Stimulated activated CD8-positive, alpha-beta memory T cell treated with anti-CD3 and anti-CD28 coated beads, Interleukin-4, amount 100 ng/mL, for 1 hour (primary cell): Measurements from ENCODE around the gene DES.

ENCODE experiments used
- DNase-seq, 2 donors: peaks; one replicate each; pipeline ENCODE4 v3.0.0-alpha.2; 2020; ENCODE audit warnings: low read depth in 2 of 2, low spot score in 1 of 2

The DES gene

DNA sequence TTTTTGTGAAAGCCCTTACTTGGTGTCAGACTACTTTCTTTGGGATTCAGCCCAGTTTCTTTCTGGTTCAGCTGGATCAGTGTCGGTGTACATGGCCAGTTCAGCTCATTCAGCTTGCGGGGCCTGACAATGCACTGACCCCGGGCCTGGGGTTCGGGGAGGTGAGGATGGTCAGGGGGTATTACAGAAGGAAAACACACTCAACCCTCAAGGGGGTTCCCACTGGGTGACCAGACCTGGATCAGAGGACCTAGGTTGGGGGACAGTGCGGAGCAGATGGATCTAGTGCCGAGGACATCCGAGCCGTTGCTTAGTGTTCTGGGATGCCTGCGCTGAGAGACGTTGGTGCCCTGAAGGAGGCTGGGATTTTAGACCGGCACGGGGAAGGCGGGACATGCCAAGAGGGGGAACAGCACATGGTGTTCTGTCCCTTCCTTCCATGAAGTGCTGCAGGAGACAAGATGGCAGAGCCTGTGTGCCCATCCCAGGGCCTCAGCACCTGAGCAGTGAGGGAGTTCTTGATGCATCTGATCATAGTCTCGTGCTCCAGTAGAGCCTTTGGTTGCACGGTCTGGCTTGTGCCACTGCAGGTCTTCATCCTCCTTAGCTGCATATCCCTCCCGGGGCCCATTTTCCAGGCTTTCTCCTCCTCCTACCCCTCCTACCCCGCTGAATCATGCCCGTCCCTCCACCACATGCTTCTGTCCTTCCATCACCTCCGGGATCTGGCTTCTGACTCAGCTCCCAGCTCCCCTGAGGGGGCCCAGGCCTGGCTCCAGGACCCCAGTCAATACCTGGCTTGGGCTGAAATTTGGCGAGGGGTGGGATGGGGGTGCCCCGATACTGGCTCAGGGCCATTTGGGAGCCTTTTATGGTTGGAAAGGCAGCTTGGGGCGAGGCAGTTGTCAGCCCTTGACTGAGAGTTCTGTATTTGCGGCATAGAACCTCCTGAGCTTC lies 34.5 kb downstream of the DES start:
- DNase-seq: no peak

DNA sequence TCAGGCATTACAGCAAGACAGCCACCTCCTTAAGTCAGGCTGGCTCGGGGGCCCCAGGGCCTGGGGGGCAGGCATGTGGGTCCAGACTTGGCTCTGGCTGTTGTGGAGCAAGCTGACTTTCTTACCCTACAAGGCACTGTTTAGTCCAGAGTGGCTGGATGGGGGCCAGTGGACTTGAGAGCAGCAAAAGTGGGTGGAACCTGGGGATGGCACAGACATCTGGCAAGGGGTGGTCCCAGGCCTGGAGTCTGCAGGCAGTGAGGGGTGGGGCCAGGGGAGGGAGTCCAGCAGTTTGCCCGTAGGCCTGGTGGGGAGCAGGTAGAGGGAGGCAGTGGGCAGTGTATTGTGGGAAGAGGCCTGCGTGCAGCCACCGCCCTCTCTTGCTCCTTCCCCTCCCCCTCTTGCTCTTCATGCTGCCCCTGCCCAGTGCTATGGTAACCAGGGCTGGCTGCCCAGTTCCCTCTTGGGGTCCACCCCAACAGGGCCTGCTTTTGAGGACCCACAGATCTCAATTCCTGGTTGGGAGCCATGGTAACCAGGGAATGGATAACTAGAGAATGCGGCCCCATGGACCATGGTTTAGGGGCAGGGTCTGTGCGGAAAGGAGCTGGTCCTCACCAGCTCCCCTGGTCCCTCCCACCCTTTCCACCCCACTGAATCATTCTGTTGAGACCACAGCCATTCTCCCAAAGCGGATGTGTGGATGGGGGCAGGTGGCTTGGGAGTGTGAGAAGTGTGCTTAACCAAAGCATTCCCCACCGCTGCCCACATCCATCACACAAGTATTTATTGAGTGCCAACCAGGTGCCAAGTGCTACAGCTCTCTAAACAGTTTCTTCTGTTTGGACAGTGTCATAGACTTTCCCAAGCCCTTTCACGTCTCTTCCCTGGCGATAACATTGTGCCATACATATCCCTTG lies 35.8 kb downstream of the DES start:
- no peak for DNase-seq

DNA sequence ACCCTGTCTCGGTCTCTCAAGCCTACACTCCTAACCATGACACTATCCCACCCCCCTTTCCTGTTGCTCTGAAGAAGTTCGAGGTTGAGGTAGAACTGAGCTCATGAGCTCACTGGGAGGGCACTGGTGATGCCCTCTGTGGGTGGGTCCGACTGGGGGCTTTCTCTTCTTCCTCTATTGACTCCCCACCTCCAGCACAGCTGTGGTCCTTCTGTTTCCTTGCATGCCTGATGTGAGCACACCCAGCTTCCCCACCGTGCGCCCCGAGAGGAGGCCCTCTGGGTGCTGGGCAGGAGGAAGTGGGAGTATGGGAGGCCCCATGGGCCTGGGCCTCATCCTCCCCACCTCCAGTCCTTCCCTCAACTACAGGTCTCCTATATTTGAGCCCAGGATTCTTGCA lies 37.4 kb downstream of the DES start:
- no peak for DNase-seq

DNA sequence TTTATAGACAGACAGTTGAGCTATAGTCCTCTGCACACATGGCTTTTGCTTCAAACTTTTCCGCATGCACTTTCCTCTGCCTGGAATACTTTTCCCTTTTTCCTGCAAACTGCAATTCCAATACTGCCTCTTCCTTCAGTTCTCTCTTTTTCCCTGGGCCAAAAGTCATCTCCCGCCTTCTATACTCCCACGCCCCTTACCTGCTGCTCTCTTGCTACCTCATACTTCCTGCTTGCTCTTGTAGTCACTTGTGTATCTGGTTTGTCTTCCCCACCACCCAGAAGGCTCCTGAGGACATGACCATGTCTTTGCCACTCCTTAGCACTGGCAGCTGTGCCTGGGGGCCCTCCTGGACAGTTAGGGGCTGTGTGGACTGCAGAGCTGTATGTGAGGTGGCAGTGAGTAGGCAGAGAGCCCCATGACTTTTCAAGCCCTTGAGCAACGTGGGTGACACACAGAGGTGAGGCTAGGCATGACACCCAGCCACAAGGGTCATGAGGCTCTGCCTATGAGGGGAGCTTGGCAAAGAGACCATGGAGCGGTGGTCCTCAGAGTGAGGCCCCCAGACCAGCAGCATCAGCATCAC lies 39.7 kb downstream of the DES start:
- DNase-seq: no peak

DNA sequence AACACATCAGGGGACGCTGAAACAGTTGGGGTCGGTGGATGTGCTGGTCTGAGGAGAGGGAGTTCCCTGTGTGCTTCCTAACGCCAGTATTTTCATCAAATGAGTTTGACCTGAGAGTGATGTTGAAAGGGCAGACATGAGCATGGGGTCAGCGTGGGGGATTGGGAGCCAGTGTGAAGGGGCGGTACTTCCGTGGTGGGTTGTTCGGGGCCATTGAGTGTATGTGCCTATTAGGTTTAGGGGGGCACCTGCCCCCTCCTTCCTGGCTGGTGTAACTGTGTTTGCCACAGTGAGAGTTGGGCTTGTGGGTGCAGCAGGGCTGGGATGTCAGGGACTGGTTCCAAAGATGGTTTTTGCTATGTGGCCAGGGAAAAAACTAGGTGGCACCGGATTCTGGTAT lies 40.8 kb downstream of the DES start:
- no peak for DNase-seq

DNA sequence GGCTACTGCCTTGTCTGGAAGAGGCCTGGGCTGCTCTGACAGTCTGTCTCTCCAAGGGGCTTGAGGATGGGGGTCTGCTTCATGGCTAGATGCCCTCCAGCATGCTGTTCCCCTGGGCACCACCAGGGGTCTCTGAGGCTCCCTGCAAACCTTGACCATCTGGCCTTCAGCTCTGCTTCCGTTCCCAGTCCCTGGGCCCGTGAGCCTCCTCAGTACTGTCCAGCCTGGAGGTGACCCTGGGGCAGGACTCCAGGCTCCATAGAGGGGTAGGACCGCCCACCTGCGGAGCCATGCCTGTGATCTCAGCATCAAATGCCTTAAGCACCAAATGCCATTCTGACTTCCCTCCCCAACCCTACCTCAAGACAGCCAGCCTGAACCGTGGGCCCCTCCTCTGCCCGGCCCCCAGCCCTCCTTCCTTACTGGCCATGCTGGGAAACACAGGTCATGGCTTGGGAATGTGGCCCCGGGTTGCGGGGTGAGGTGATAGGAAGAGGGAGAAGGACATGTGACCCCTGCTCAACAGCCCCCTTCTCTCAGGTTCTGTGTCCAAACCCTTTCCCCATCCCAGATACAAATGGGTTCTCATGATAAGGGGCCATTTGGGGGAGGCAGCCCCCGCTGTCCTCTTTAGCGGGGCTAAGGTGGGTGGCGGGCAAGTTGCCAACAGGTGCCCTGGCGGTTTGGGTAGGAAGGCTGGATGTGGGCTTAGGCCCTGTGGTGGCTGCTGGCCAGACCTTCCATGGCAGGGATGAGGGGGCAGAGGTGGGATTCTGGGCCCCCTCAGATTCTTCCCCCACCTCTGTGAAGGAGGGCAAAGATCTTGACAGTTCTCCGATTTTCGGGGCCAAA lies 41.5 kb downstream of the DES start:
- DNase-seq: no peak

DNA sequence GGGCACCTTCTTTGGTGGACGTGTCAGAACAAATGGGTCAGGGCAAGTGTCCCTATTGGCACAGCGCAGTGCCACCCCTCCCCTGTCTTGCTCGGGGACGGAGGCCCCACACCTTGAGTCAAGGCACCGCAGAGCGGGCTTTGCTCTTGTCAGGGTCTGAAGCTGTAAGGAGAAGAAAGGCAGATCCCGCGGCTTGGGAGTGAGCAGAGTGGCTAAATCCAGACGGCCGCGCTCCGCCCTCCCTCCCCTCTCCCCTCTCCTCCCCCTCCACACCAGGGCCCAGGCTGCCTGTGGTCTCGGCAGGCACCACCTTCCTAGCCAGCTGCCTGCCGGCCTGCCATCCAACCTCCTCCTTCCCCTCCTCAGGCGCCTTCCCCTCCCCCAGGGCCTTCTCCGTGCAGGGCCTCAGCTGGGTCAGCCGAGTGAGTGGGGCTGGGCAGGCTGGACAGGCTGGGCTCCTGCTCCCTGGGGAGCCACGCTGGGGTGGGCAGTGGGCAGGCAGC lies 42.3 kb downstream of the DES start:
- no peak for DNase-seq

DNA sequence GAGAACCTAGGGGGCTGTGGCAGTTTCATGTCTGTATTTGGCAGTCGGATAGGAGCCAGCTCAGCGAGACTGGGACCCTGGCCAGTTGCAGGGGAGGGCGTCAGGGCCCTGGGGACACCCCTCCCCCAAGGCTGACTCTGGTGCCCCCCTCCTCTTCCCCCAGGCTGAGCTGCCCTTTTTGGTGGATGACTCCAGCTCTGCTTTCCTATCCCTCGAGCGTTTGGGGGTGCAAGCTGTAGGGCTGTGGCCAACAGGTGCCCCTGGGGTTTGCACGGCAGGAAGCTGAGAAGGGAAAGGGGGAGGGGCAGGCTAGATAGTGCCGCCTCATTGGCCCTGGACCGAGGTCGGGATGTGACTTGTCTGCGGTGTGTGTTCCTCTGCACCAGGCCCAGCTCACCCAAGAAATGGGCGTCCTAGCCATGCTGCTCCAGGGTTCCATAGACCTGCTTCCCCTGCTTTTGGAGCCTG lies 42.9 kb downstream of the DES start:
- DNase-seq: no peak

DNA sequence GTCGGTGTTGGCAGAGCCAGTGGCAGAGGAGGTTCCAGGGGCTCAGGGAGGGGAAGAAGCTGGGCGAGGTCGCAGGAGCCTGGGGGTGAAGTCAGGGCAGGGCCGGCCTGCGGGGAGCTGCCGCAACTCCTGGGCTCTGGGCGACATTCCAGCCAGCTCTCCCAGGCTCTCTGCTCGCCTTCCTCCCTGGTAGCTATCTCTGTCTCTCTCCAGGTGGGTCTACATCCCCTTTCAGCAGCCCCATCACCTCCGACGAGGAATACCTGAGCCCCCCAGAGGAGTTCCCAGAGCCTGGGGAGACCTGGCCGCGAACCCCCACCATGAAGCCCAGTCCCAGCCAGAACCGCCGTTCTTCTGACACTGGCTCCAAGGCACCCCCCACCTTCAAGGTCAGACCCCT lies 43.5 kb downstream of the DES start:
- no peak for DNase-seq

DNA sequence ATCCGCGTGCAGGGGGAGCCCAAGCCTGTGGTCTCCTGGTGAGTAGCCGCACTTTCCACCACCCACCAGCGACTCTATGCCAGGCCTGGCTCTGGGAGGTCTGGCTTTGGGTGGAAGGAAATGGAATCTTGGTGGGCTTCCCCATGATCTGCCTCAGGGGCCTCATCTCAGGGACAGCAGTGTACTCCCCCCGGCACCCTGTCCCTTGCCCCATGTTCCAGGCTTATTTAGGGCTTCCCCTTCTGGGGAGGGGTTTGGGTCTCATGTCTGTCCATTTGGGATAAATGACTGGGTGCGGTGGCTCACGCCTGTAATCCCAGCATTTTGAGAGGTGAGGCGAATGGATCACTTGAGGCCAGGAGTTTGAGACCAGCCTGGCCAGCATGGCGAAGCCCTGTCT lies 44.2 kb downstream of the DES start:
- DNase-seq: no peak

DNA sequence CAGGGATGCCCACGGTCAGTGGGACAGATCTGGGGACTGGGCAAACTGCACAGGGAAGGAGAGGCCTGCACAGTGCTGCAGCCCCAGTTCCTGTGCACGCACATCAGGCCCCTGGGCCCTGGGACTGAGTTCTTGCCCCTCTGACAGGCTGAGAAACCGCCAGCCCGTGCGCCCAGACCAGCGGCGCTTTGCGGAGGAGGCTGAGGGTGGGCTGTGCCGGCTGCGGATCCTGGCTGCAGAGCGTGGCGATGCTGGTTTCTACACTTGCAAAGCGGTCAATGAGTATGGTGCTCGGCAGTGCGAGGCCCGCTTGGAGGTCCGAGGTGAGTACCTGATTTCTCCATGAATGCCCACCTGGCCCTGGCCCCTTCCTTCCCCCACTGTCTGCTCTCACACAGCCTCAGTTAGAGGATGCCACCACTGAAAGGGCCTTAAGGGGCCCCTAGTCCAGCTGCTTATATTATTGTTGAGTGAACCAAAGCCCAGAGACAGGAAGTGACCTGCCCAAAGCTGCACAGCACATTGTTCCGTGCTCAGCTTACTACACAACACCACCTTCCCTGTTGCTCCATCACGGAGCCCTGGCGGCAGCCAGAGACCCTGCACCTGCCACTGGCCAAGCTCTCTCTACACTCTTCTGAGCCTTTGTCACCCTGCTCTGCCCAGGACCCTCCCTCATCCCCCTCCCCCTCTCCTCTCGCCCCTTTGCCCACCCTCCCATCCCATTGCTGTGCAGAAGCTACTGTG lies 46.3 kb downstream of the DES start:
- no peak for DNase-seq

DNA sequence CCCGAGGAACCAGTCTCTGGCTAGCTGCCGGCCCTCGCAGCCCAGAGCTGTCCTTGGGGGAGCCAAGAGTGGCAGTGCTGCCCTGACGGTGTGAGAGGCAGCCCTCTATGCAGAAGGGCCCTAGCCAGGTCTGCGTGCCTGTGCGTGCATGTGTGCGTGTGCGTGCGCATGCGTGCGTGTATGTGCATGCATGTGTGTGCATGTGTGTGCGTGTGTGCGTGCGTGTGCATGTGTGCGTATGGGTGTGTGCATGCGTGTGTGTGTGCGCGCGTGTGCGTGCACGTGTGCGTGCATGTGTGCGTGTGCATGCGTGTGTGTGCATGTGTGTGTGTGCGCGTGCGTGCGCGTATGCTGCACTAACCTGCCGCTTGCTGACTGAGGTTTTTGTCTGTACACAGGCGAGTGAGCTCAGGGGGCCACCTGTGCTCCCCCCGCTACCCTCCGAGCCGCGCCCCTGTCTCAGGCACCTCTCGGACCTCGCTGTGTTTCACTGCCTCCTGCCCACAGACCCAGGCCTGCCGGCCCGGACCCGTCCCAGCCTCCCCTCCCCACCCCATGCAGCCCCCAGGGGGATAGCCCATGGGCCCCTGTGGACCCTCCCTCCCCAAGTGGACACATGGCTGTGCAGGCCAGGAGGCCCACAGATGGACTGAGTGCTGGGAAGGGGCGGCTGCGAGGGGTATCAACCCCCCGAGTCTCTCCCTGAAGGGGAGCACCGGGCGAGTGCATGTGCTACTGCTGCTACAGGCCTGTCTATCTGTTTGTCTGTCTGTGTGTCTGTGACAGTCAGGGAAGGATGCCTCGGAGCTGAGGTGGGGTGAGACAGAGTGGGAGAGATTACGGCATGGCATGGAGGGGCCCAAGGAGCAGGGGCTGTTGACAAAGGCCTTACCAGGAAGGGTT lies 47.7 kb downstream of the DES start:
- no peak for DNase-seq

DNA sequence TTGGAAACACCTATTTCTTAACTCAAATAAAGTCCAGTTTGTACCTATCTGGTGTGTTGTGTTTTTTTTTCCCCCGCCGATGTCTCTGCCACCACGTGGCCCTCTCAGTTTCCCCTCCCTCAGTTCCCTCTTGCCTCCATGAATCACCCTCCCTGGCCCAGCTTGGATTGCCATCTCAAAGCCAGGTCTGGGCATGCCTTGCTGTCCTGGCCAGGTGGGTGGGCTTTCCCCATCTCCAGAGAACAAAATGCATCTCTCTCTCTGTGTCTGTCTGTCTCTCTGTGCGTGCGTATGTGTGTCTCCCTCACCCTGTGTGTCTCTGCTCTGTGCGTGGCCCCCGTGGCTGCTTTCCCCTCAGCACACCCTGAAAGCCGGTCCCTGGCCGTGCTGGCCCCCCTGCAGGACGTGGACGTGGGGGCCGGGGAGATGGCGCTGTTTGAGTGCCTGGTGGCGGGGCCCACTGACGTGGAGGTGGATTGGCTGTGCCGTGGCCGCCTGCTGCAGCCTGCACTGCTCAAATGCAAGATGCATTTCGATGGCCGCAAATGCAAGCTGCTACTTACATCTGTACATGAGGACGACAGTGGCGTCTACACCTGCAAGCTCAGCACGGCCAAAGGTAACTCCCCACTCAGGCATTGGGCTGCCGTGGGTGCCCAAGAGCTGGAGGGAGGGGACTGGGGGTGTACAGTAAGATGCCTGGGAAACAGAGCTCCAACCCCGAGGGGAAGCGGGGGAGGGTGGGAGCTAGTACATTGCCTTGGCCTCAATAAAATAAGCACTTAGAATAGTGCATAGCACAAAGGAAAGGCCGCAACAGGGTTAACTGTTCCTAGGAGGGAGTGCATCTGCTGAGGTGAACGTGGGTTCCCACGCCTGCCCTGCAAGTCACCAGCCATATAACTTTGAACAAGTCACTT lies 48.9 kb downstream of the DES start:
- DNase-seq: no peak

DNA sequence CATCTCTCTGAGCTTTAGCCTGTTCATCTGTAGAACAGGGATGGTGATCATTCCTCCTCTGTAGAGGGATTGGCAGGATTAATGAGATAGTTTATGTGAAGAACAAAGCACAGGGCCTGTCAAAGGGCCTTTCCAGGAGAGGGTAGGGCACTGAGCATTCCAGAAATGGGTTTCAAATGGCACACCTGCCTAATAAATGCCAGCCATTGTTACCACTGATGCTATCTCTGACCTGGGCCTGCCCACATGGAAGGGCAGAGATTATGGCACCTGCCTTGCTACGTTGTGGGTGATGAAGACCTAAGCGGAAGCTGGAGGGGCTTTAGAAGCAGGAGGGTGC lies 49.5 kb downstream of the DES start:
- no peak for DNase-seq

DNA sequence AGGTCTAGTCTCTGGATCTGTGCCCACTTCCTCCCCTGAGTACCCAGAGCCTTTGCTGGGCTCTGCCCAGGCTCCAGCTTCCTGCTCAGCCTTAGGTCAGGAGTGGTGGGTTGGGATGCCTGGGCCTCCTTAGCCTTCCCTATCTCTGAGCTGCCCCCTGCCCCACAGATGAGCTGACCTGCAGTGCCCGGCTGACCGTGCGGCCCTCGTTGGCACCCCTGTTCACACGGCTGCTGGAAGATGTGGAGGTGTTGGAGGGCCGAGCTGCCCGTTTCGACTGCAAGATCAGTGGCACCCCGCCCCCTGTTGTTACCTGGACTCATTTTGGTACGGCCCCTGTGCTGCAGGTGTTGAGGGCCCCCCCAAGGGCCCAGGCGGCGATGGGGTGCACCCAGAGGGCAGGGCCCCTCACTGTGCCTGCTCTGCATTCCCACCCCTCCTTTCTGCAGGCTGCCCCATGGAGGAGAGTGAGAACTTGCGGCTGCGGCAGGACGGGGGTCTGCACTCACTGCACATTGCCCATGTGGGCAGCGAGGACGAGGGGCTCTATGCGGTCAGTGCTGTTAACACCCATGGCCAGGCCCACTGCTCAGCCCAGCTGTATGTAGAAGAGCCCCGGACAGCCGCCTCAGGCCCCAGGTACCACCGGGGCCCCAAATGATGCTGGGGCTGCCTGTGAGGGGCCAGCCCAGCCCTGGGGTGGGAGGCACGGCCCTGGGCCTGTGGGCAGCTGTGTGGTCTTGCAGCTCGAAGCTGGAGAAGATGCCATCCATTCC lies 50.4 kb downstream of the DES start:
- no peak for DNase-seq

DNA sequence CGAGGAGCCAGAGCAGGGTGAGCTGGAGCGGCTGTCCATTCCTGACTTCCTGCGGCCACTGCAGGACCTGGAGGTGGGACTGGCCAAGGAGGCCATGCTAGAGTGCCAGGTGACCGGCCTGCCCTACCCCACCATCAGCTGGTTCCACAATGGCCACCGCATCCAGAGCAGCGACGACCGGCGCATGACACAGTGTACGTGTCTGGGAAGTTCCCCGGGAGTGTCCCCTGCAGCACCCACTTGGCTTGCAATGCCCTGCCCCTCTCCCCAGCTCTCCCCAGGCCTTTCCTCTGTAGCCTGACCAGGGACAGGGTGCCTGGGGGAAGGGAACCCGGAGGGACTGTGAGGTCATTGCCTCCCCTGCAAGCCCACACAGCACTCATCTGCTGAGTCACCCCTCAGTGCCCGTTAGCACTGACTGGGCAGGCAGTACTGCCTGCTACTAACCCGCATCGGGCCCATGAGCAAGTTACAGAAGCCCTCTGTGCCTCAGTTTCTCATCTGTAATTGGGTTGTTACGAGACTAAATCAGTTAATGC lies 51.1 kb downstream of the DES start:
- no peak for DNase-seq

DNA sequence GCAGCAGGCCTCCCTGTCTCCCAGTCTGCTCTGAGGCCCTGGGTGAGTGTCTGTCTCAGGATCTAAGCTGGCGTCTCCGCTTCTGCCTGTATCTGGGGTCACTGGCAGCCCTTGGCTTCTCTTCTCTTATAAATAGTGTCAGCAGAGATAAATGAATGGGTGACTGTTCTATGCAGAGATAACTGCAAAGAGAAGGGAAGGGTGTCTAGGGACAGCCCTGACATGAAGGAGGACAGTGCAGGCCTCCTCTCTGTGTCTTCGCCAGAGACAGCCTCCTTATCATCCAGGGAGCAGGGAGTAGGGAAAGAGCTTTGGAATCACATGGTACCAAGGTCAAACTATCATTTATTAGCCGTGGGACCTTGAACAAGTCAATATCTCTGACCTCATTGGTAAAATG lies 52.3 kb downstream of the DES start:
- no peak for DNase-seq
